B cell (primary cell): ENCODE data around the gene HOMER3.

Experiments
- EZH2 ChIP-seq: IDR thresholded peaks from 2 replicates; pipeline ENCODE4 v1.6.1; 2012; ENCODE audit warnings: borderline replicate concordance, low read depth, mild to moderate bottlenecking, moderate library complexity, low read length; ENCODE audit not compliant: insufficient read depth, poor library complexity, severe bottlenecking
- TF ChIP-seq, protein P1 (sequence below): fragments of 200-600 bp; IDR thresholded peaks from one replicate; pipeline ENCODE4 v1.8.0; 2022; ENCODE audit warnings: antibody characterized with exemption, mild to moderate bottlenecking

GRCh38 chr19:18920400-18920799, 20.6 kb downstream of the HOMER3 start:
- TF ChIP-seq, protein P1, sequence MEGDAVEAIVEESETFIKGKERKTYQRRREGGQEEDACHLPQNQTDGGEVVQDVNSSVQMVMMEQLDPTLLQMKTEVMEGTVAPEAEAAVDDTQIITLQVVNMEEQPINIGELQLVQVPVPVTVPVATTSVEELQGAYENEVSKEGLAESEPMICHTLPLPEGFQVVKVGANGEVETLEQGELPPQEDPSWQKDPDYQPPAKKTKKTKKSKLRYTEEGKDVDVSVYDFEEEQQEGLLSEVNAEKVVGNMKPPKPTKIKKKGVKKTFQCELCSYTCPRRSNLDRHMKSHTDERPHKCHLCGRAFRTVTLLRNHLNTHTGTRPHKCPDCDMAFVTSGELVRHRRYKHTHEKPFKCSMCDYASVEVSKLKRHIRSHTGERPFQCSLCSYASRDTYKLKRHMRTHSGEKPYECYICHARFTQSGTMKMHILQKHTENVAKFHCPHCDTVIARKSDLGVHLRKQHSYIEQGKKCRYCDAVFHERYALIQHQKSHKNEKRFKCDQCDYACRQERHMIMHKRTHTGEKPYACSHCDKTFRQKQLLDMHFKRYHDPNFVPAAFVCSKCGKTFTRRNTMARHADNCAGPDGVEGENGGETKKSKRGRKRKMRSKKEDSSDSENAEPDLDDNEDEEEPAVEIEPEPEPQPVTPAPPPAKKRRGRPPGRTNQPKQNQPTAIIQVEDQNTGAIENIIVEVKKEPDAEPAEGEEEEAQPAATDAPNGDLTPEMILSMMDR, result no peak
- no peak for TF ChIP-seq EZH2
